Retinal pigment epithelial cell (primary cell): ENCODE data around the gene TEAD1.
"Not testable (repeated sequence)": the region's sequence is repeated elsewhere in the genome, so short reads cannot be mapped to it uniquely, and the experiment has no call there.

Source experiments
- DNase-seq: peaks from one replicate; pipeline ENCODE4 v3.0.0-alpha.2; 2010; ENCODE audit warnings: low read depth
- H3K4me3 ChIP-seq: 2 replicates; pipeline ENCODE4 v1.5.1; 2011; ENCODE audit warnings: mild to moderate bottlenecking, low read length, control low read depth, moderate library complexity
- TF ChIP-seq, protein P1 (sequence below): conservative IDR thresholded peaks from 2 replicates; pipeline ENCODE4 v1.5.1; 2011; ENCODE audit warnings: low read depth, low read length, control low read depth, inconsistent platforms

TEAD1 gene

DNA sequence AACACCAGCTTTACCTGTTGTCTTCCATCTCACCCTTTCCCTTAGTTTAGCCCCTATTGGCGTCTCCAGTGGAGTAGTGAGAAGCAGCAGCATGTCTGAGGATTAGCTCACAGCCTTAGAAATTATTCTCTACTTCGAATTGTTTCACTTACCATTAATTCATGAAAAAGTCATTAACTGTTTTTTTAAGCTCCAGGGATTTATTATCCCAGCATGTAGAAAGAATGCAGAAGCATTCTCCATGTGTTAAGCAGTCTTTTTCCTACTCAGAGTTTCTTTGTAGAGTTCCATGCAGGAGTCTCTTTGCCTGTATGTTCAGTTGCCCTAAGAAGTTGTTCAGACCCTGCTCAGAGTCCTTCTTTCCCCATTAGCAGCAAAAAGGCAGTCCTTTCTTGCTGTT is 197.0 kb downstream of the TEAD1 start:
- TF ChIP-seq, protein P1, sequence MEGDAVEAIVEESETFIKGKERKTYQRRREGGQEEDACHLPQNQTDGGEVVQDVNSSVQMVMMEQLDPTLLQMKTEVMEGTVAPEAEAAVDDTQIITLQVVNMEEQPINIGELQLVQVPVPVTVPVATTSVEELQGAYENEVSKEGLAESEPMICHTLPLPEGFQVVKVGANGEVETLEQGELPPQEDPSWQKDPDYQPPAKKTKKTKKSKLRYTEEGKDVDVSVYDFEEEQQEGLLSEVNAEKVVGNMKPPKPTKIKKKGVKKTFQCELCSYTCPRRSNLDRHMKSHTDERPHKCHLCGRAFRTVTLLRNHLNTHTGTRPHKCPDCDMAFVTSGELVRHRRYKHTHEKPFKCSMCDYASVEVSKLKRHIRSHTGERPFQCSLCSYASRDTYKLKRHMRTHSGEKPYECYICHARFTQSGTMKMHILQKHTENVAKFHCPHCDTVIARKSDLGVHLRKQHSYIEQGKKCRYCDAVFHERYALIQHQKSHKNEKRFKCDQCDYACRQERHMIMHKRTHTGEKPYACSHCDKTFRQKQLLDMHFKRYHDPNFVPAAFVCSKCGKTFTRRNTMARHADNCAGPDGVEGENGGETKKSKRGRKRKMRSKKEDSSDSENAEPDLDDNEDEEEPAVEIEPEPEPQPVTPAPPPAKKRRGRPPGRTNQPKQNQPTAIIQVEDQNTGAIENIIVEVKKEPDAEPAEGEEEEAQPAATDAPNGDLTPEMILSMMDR = no peak
- H3K4me3 ChIP-seq = no peak overlapping the region
- no peak for DNase-seq

DNA sequence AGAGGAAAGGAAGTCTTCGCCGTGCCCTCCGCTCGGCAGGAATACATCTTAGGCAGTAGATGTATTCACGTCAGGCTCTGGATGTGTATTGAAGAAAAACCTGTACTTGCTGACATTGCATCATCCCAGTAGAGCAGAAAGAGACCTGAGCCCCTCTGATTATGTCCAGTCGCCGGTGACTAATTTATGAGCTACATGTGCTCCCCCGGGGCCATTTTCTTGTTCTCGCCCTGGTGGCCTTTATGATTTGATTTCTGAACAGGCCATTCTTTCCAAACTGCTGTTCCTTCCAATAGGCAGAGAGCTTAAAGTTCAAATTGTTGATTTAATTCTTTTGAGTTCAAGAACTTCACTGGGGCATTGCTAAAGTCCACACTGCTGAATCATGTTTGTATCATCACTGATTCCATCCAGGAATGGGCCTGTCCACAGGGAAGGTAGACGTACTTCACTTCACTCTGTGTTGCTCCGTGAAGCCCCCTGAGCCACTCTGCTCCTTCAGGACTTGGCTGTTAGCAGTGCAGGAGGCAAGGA is 197.6 kb downstream of the TEAD1 start:
- TF ChIP-seq, protein P1 = no peak
- H3K4me3 ChIP-seq = no peak overlapping the region
- DNase-seq = no peak

DNA sequence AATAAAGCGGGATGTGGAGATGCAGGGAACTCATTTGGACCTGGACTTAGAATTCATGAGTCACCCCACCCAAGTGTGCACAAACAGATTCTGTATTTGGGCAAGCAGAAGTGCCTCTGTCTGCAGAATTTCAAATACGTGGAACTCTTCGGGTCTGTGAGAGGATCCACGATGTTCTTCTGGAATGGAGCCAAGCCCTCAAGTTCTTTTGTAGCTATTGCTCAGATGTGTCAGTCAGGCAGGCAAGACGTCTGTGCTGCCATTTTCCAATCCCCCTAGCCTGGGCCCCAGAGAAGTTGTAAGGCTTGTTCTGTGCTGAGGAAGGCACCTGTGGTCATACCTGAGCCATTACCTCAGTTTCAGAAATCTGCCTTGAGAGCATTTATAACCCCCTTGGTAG is 202.1 kb downstream of the TEAD1 start:
- DNase-seq = no peak
- TF ChIP-seq, protein P1 = no peak

DNA sequence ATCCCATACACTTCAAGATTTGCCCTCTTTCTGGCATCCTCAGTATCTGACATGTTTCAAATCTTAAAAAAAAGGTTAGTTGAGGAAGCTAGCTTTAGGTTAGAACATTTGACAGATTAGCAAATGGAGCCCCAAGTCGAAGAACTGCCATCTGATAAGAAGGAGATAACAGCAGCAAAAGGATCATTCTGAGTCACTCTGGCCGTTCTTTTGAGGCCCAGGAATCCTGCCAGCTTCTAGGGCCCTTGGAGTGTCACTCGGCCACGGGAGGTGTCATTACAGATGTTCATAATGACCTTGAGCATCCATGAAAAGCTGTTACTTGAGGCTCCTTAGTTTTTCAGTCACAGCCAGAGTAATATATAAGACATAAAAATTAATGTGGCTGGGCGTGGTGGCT is 202.8 kb downstream of the TEAD1 start:
- no peak overlapping the region for H3K4me3 ChIP-seq
- no peak for DNase-seq
- TF ChIP-seq, protein P1 = no peak

More for the DNA sequence above, 202.1 kb downstream of the TEAD1 start:
- H3K4me3 ChIP-seq = no peak overlapping the region

DNA sequence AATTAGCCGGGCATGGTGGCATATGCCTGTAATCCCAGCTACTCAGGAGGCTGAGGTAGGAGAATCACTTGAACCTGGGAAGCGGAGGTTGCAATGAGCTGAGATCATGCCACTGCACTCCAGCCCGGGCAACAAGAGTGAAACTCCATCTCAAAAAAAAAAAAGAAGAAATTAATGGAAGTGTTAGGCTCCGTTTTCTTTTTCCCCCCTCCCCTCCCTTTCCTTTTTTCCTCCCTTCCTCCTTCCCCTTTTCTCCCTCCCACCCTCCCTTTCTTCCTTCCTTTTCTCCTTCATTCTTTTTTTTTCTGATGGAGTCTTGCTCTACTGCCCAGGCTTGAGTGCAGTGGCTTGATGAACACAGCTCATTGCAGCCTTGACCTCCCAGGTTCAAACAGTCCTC is 203.3 kb downstream of the TEAD1 start:
- H3K4me3 ChIP-seq = not testable (repeated sequence)

DNA sequence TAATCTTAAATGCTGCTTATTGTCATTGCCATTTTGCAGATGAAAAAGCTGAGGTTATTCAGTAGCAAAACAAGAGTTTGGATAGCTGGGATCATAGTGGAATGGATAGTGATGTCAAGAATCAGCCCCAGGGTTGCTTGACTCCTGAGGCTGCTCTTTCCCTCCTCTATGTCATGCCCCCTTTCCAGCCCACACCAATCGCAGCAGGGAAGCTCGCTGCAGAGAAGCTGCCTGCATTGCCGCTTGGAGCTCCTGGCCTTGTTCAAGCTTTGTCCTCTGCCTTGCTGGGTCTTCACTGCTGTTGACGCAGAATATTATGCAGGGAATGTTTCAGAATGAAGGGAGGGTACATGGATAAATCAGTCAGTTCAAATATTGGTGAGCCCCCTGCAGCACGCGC is 206.1 kb downstream of the TEAD1 start:
- no peak overlapping the region for H3K4me3 ChIP-seq
- TF ChIP-seq, protein P1 = no peak
- no peak for DNase-seq

More for the DNA sequence above, 203.3 kb downstream of the TEAD1 start:
- not testable (repeated sequence) for DNase-seq

DNA sequence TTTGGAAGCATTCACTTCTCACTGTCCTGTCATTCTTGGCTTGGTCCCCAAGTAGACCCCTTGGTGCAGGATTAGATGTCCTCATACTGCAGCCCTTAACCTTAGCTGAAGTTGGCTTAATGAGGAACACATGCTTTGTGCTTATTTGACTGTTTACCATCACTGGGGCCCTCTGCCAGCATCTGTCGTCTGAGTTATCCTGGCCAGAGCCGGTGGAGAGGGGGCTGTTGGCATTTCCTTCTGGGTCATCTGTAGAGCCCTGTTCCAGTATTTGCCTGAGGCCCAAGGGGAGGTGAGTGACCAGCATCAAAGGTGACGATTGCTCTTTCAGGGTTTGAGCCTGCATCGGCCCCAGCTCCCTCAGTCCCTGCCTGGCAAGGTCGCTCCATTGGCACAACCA is 208.4 kb downstream of the TEAD1 start:
- TF ChIP-seq, protein P1 = no peak
- DNase-seq = no peak
- H3K4me3 ChIP-seq = no peak overlapping the region
